Prostate gland (tissue), 2 donors: Measurements from ENCODE around the gene MYL9. TPM values are rescaled to one million over a fixed set of nuclear protein-coding genes. Genes with fewer than 3 reads are reported as not detected.
"Not testable (repeated sequence)": the region's sequence is repeated elsewhere in the genome, so short reads cannot be mapped to it uniquely, and the experiment has no call there.

Experiments
- DNase-seq: peaks from one replicate; pipeline ENCODE4 v3.0.0-alpha.2; 2019; ENCODE audit warnings: low spot score
- H3K27ac ChIP-seq, 2 donors: fragments of 200-600 bp; sonication (generic); 2 replicates each; pipeline ENCODE4 v1.5.1; 2017 to 2019
- H3K27me3 ChIP-seq: fragments of 200-600 bp; sonication (generic); replicated peaks from 2 replicates; pipeline ENCODE4 v1.5.1; 2019; ENCODE audit not compliant: insufficient read depth
- H3K36me3 ChIP-seq, 2 donors: fragments of 200-600 bp; sonication (generic); 1 replicate in 1 of 2; 2 replicates in 1 of 2; pipeline versions ENCODE4 v1.5.1 to v1.8.1; 2017 to 2019
- H3K4me1 ChIP-seq: fragments of 200-600 bp; sonication (generic); replicated peaks from 2 replicates; pipeline ENCODE4 v1.5.1; 2019
- H3K4me3 ChIP-seq, 2 donors: fragments of 200-600 bp; sonication (generic); 2 replicates each; pipeline ENCODE4 v1.5.1; 2017 to 2019
- H3K9me3 ChIP-seq: fragments of 200-600 bp; sonication (generic); 2 replicates; pipeline ENCODE4 v1.5.1; 2017
- POLR2A ChIP-seq: fragments of 450-650 bp; IDR thresholded peaks from one replicate; pipeline ENCODE4 v1.6.1; 2016; ENCODE audit warnings: antibody characterized with exemption, mild to moderate bottlenecking
- POLR2AphosphoS5 ChIP-seq: sonication (generic); formaldehyde crosslinking; IDR thresholded peaks from one replicate; pipeline ENCODE4 v1.6.1; 2017; ENCODE audit warnings: antibody characterized with exemption
- WGBS: methylation state at CpG from one replicate; pipeline ENCODE4 v1.1.5; 2018; 5-methylcytosine and 5-hydroxymethylcytosine counted together
- intact Hi-C: fragments of 100-400 bp; cut with DNase I; formaldehyde crosslinking; loops from one replicate; pipeline ENCODE4 v1.14.2; 2022
- total RNA-seq, 2 donors: library from RNA; depleted of rRNA; stranded (reverse); fragments of >200 nt; gene quantifications; one replicate each; pipeline ENCODE4 v1.1.0, GENCODE V29; 2016
- TF ChIP-seq, protein P1 (sequence below), 4 experiments: fragments of 200-600 bp in 2 of 4; fragments of 450-650 bp in 2 of 4; sonication (generic) in 2 of 4; IDR thresholded peaks; 1 replicate in 3 of 4; 2 replicates in 1 of 4; pipeline ENCODE4 v1.5.1; 2016 to 2019; ENCODE audit warnings: antibody characterized with exemption in 4 of 4, mild to moderate bottlenecking in 2 of 4, moderate library complexity in 2 of 4

MYL9 gene
- total RNA-seq, 2 donors from 2014 or later = 335 to 560 TPM

DNA sequence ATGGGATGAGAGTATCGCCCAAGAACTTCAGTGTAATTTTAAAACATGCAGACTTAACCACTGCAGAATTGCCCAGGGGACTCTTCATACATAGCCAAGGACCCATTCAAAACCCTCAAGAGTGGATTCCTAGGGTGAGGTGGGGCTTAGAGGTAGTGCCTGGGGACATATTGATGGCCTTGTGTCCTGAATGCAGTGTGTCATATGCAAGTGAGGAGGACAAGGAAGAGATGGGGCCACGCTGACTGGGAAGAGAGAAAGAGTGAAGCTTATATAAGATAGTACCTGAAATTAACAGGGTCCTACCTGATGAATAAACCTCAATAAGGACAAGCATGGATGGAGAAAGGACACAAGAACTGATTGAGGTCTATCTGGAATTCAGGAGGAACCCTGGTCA is 13.9 kb downstream of the MYL9 start:
- WGBS = 99% methylated on average over 2 of the region's 2 CpGs
- H3K4me3 ChIP-seq = no peak overlapping the region
- H3K27me3 ChIP-seq = no peaks in the 10 kb centered on the region
- H3K4me1 ChIP-seq = no peaks in the 10 kb centered on the region
- no peak overlapping the region for H3K27ac ChIP-seq
- H3K36me3 ChIP-seq = no peaks in the 10 kb centered on the region
- TF ChIP-seq POLR2AphosphoS5 (no peak), POLR2A (no peak)
- TF ChIP-seq, protein P1, sequence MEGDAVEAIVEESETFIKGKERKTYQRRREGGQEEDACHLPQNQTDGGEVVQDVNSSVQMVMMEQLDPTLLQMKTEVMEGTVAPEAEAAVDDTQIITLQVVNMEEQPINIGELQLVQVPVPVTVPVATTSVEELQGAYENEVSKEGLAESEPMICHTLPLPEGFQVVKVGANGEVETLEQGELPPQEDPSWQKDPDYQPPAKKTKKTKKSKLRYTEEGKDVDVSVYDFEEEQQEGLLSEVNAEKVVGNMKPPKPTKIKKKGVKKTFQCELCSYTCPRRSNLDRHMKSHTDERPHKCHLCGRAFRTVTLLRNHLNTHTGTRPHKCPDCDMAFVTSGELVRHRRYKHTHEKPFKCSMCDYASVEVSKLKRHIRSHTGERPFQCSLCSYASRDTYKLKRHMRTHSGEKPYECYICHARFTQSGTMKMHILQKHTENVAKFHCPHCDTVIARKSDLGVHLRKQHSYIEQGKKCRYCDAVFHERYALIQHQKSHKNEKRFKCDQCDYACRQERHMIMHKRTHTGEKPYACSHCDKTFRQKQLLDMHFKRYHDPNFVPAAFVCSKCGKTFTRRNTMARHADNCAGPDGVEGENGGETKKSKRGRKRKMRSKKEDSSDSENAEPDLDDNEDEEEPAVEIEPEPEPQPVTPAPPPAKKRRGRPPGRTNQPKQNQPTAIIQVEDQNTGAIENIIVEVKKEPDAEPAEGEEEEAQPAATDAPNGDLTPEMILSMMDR (IDR thresholded peaks at IDR 0.05) = no peak
- H3K9me3 ChIP-seq = no peaks in the 10 kb centered on the region
- intact Hi-C loops = loop anchor here (5.0 kb wide), 1 partner anchor 37 kb away; no protein-coding TSS in a partner anchor
- no peak for DNase-seq

GRCh38 chr20:36562724-36563123 is 21.4 kb downstream of the MYL9 start:
- Histone ChIP-seq H3K4me3 (no peak overlapping the region), H3K36me3 (no peaks in the 10 kb centered on the region), H3K27ac (no peak overlapping the region), H3K27me3 (no peaks in the 10 kb centered on the region), H3K9me3 (no peaks in the 10 kb centered on the region), H3K4me1 (no peaks in the 10 kb centered on the region)
- DNase-seq = no peak
- 87% methylated on average over 2 of the region's 2 CpGs for WGBS
- intact Hi-C loops = no loop called here
- TF ChIP-seq POLR2AphosphoS5 (no peak), POLR2A (no peak)
- TF ChIP-seq, protein P1 (IDR thresholded peaks at IDR 0.05) = no peak

- WGBS = 76% methylated on average over 1 of the region's 1 CpG
- Histone ChIP-seq H3K36me3 (no peaks in the 10 kb centered on the region), H3K27me3 (no peaks in the 10 kb centered on the region), H3K9me3 (no peaks in the 10 kb centered on the region), H3K4me3 (no peak overlapping the region), H3K4me1 (no peaks in the 10 kb centered on the region), H3K27ac (no peak overlapping the region)
- no peak for DNase-seq
- TF ChIP-seq POLR2A = no peak
- TF ChIP-seq, protein P1 (IDR thresholded peaks at IDR 0.05) = no peak
- intact Hi-C loops = no loop called here
Observed at GRCh38 chr20:36563374-36563773, 22.1 kb downstream of the MYL9 start.

- H3K36me3 ChIP-seq, H3K4me3 ChIP-seq, H3K27ac ChIP-seq, H3K27me3 ChIP-seq, H3K4me1 ChIP-seq, H3K9me3 ChIP-seq, intact Hi-C loops, DNase-seq: not testable (repeated sequence)
- 96% methylated on average over 13 of the region's 13 CpGs for WGBS
Observed at GRCh38 chr20:36564078-36564725, 22.9 kb downstream of the MYL9 start.

DNA sequence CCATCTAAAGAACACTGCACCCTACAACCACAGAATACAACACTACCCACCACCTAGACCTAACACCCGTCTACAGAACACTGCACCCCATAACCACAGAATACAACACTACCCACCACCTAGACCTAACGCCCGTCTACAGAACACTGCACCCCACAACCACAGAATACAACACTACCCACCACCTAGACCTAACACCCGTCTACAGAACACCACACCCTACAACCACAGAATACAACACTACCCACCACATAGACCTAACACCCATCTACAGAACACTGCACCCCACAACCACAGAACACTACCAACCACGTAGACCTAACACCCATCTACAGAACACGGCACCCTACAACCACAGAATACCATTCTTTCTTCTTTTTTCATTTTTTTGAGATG is 23.4 kb downstream of the MYL9 start:
- WGBS = 94% methylated on average over 6 of the region's 6 CpGs
- H3K36me3 ChIP-seq, H3K27me3 ChIP-seq, DNase-seq, H3K9me3 ChIP-seq, H3K4me3 ChIP-seq, intact Hi-C loops, H3K27ac ChIP-seq, H3K4me1 ChIP-seq: not testable (repeated sequence)

DNA sequence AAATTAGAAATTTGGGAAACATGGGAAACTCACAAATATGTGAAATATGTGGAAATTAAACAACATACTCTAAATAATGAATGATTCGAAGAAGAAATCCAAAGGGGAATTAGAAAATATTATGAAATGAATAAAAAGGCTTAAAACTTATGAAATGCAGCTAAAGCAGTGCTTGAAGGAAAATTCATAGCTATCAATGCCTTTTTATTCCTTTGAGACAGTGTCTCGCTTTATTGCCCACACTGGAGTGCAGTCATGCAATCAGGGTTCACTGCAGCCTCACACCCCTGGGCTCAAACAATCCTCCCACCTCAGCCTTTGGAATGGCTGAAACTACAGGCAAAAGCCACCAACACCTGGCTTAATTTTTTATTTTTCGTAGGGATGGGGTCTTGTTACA is 24.2 kb downstream of the MYL9 start:
- H3K27me3 ChIP-seq = no peaks in the 10 kb centered on the region
- H3K4me1 ChIP-seq = no peaks in the 10 kb centered on the region
- intact Hi-C loops = no loop called here
- H3K4me3 ChIP-seq = no peak overlapping the region
- no peaks in the 10 kb centered on the region for H3K36me3 ChIP-seq
- H3K9me3 ChIP-seq = no peaks in the 10 kb centered on the region
- no peak for DNase-seq
- 93% methylated on average over 3 of the region's 3 CpGs for WGBS
- TF ChIP-seq POLR2AphosphoS5 (no peak), POLR2A (no peak)
- TF ChIP-seq, protein P1 (IDR thresholded peaks at IDR 0.05) = no peak
- no peak overlapping the region for H3K27ac ChIP-seq
